ENCODE measurements around the gene PTCRA. TPM values are rescaled to one million over a fixed set of nuclear protein-coding genes. Genes with fewer than 3 reads are reported as not detected.
A peak's percentile ranks its signal among the peaks of the same experiment; 100 is the strongest.

The PTCRA gene
- total and polyA plus RNA-seq, 2 experiments from 2014 or later: not detected

DNA sequence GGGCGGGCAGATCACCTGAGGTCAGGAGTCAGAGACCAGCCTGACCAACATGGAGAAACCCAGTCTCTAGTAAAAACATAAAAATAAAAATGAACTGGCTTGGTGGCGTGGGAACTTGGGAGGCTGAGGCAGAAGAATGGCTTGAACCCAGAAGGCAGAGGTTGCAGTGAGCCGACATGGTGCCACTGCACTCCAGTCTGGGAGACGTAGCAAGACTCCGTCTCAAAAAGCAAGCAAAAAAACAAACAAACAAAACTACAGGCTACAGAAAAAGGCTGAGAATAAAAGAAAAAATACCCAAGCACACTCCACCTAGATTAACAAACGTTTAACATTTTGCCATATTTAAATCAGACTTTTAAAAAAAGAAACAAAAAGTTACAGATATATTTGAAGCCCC, 5.9 kb downstream of the PTCRA start (continued):
- no peak for TF ChIP-seq NANOG (IDR thresholded peaks at IDR 0.05; ENCODE audit: borderline replicate concordance)
- no peak for TF ChIP-seq EZH2 (IDR thresholded peaks at IDR 0.05; ENCODE audit: low read depth, unreplicated experiment)
- TF ChIP-seq, protein P1, sequence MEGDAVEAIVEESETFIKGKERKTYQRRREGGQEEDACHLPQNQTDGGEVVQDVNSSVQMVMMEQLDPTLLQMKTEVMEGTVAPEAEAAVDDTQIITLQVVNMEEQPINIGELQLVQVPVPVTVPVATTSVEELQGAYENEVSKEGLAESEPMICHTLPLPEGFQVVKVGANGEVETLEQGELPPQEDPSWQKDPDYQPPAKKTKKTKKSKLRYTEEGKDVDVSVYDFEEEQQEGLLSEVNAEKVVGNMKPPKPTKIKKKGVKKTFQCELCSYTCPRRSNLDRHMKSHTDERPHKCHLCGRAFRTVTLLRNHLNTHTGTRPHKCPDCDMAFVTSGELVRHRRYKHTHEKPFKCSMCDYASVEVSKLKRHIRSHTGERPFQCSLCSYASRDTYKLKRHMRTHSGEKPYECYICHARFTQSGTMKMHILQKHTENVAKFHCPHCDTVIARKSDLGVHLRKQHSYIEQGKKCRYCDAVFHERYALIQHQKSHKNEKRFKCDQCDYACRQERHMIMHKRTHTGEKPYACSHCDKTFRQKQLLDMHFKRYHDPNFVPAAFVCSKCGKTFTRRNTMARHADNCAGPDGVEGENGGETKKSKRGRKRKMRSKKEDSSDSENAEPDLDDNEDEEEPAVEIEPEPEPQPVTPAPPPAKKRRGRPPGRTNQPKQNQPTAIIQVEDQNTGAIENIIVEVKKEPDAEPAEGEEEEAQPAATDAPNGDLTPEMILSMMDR (conservative IDR thresholded peaks at IDR 0.05; ENCODE audit: low read depth in 2 of 2): no peak
- no peak for TF ChIP-seq ZNF114 (CRISPR knock-in tag; IDR thresholded peaks at IDR 0.05)

DNA sequence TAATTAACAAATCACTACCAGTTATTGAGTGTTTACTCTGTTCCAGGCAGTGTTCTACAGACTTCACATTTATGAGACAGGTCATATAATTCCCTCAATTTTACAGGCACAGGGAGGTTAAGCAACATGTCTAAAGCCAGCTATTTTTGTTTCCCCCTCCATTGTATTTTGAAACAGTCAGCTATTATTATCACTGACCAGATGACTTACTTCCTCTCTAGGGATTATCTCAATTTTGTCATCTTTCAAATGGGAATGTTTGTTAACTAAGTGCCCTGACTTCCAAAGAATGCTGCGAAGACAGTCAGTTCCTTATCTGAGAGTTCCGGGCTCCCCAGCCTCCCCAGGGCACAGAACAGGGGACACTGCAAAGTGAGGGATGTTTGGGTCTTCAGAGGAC, 7.8 kb downstream of the PTCRA start:
- ATAC-seq: no peak
- Mint-ChIP-seq H3K36me3 (ENCODE audit: low read depth) (no peaks in the 10 kb centered on the region), H3K27me3 (ENCODE audit: insufficient read depth, low read depth, poor library complexity) (peaks cover 3% of the 10 kb centered on the region), H3K9me3 (no peaks in the 10 kb centered on the region), H3K4me1 (peaks cover 10% of the 10 kb centered on the region), H3K4me3 (no peak overlapping the region; the same call in 2 of the 3 replicates), H3K27ac (no peak overlapping the region)
- TF ChIP-seq STAT1 (IDR thresholded peaks at IDR 0.05; ENCODE audit: unreplicated experiment) (no peak), EZH2phosphoT487 (IDR thresholded peaks at IDR 0.05; ENCODE audit: unreplicated experiment) (no peak), POLR2AphosphoS5 (IDR thresholded peaks at IDR 0.05; ENCODE audit: low read depth) (no peak)
- TF ChIP-seq, protein P1 (conservative IDR thresholded peaks at IDR 0.05; ENCODE audit: low read depth in 2 of 2): no peak
- peaks cover 15% of the 10 kb centered on the region; the same call in 1 of the 2 replicates for H3K4me1 ChIP-seq (ENCODE audit: insufficient read depth)
- no peaks in the 10 kb centered on the region for H3K27me3 ChIP-seq (ENCODE audit: insufficient read depth)
- H3K79me2 ChIP-seq (replicated peaks; ENCODE audit: insufficient read depth): no peaks in the 10 kb centered on the region
- H3K4me2 ChIP-seq: no peak overlapping the region
- H3K4me3 ChIP-seq: no peak overlapping the region
- no peak for DNase-seq (ENCODE audit: low spot score)
- no peaks in the 10 kb centered on the region for H3K36me3 ChIP-seq (ENCODE audit: insufficient read depth)
- H3F3A ChIP-seq (replicated peaks; ENCODE audit: low read depth): peaks cover 18% of the 10 kb centered on the region
- no peak overlapping the region for H2AFZ ChIP-seq
- H3K27ac ChIP-seq (ENCODE audit: low read depth): no peak overlapping the region
- H3K9me2 ChIP-seq (ENCODE audit: insufficient read depth): no peaks in the 10 kb centered on the region
- H4K20me1 ChIP-seq (replicated peaks; ENCODE audit: insufficient read depth): no peaks in the 10 kb centered on the region

DNA sequence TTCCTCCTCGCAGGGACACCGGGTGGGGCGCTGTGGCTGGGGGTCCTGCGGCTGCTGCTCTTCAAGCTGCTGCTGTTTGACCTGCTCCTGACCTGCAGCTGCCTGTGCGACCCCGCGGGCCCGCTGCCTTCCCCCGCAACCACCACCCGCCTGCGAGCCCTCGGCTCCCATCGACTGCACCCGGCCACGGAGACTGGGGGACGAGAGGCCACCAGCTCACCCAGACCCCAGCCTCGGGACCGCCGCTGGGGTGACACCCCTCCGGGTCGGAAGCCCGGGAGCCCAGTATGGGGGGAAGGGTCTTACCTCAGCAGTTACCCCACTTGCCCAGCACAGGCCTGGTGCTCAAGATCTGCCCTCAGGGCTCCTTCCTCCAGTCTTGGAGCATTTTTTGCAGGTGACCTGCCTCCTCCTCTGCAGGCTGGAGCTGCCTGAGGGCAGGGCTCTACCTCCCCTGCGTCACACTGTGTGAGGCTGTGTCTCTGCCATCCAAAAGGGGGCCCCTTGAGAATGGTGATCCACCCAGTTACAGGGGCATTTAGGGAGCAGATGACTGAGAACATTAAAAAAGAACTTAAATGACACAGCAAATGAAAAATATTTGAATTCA, 9.5 kb downstream of the PTCRA start:
- no peaks in the 10 kb centered on the region for H4K20me1 ChIP-seq (replicated peaks; ENCODE audit: insufficient read depth)
- no peaks in the 10 kb centered on the region for H3K9me2 ChIP-seq (ENCODE audit: insufficient read depth)
- Mint-ChIP-seq H3K9me3 (no peaks in the 10 kb centered on the region; the same call in 2 of the 3 replicates), H3K27me3 (ENCODE audit: insufficient read depth, low read depth, poor library complexity) (peaks cover 11% of the 10 kb centered on the region), H3K4me1 (peaks cover 13% of the 10 kb centered on the region), H3K36me3 (ENCODE audit: low read depth) (peaks cover 3% of the 10 kb centered on the region; the same call in 2 of the 3 replicates), H3K27ac (no peak overlapping the region), H3K4me3 (no peak overlapping the region; the same call in 2 of the 3 replicates)
- ATAC-seq (peak; percentile 9), DNase-seq (ENCODE audit: low spot score) (peak; percentile 58)
- H3K4me1 ChIP-seq (ENCODE audit: insufficient read depth): peaks cover 17% of the 10 kb centered on the region
- H3K4me2 ChIP-seq: peak overlapping the region; percentile 55; the same call in 1 of the 2 replicates
- H2AFZ ChIP-seq: peak overlapping the region; percentile 98
- H3K79me2 ChIP-seq (replicated peaks; ENCODE audit: insufficient read depth): peaks cover 3% of the 10 kb centered on the region
- H3F3A ChIP-seq (replicated peaks; ENCODE audit: low read depth): peaks cover 26% of the 10 kb centered on the region
- TF ChIP-seq, protein P1 (conservative IDR thresholded peaks at IDR 0.05; ENCODE audit: low read depth in 2 of 2): peak in 1 of 2 experiments; percentile 37; a peak in 2 of 4 replicates
- no peak for TF ChIP-seq EZH2phosphoT487 (IDR thresholded peaks at IDR 0.05; ENCODE audit: unreplicated experiment)
- TF ChIP-seq STAT1 (IDR thresholded peaks at IDR 0.05; ENCODE audit: unreplicated experiment): no peak
- no peaks in the 10 kb centered on the region for H3K27me3 ChIP-seq (ENCODE audit: insufficient read depth)
- peak overlapping the region; percentile 39 for H3K4me3 ChIP-seq
- H3K36me3 ChIP-seq (ENCODE audit: insufficient read depth): no peaks in the 10 kb centered on the region
- H3K27ac ChIP-seq (ENCODE audit: low read depth): no peak overlapping the region
